ENCODE measurements around the gene MAEL.

DNA sequence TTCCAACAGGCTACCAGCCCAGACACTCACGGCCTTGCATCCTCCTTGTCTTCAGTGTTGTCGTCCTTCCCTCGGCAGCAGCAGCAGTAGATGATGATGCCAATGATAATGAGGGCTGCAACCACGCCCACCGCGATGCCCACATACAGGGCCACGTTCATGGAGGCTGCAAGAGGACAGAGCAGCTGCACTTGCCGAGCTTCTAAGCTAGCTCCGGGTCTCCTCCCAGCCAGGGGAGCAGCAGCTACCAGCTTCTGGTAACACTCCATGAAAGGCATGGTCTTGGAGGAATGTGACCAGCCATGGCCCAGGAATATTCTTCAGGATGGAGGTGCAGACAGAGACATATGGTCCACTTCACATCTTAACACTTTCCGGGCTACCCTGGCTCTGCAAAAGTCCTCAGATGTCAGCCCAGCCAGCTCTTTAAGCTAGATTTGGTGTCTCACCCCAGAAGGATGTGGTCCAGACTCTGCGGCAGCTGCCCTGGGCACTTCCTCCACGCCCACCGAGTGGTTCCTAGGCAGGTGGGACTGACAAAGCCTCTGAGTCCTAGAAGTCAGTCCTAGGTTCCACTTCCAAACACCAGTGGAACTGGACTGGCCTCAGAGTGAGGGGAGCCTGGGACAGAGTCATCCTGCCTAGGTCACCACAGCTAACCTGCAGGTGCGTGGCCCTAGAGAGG, 66.0 kb downstream of the MAEL start:
- TF ChIP-seq CTCF (IDR thresholded peaks at IDR 0.05): no peak
- no peak for TF ChIP-seq POLR2A (IDR thresholded peaks at IDR 0.05)
